GM19395 (cell line): Measurements from ENCODE around the gene CAMKK2.
"Not testable (repeated sequence)": the region's sequence is repeated elsewhere in the genome, so short reads cannot be mapped to it uniquely, and the experiment has no call there.

Experiments
- ATAC-seq: cut with Tn5 transposase; IDR thresholded peaks from one replicate; pipeline ENCODE4 v1.9.1; 2021; ENCODE audit warnings: mild to moderate bottlenecking, moderate library complexity; ENCODE audit not compliant: unreplicated experiment

CAMKK2 gene

GRCh38 chr12:121280531-121280930 is 16.0 kb downstream of the CAMKK2 start:
- not testable (repeated sequence) for ATAC-seq

- no peak for ATAC-seq
These were observed 17.0 kb downstream of the CAMKK2 start for GRCh38 chr12:121279507-121279915.

- ATAC-seq = no peak
These were observed 17.5 kb downstream of the CAMKK2 start for GRCh38 chr12:121279071-121279375.

- no peak for ATAC-seq
These were observed 18.1 kb downstream of the CAMKK2 start for GRCh38 chr12:121278169-121279070.

GRCh38 chr12:121277374-121277759 is 19.1 kb downstream of the CAMKK2 start:
- no peak for ATAC-seq

GRCh38 chr12:121274036-121274763 is 22.3 kb downstream of the CAMKK2 start:
- no peak for ATAC-seq

- no peak for ATAC-seq
These were observed 23.1 kb downstream of the CAMKK2 start for GRCh38 chr12:121273364-121273896.

- ATAC-seq = no peak
These were observed 28.7 kb downstream of the CAMKK2 start for GRCh38 chr12:121267822-121268221.

- ATAC-seq = no peak
These were observed 31.5 kb downstream of the CAMKK2 start for GRCh38 chr12:121264951-121265515.

- ATAC-seq = no peak
These were observed 32.4 kb downstream of the CAMKK2 start for GRCh38 chr12:121264135-121264534.

GRCh38 chr12:121263206-121263935 is 33.1 kb downstream of the CAMKK2 start:
- ATAC-seq = no peak

GRCh38 chr12:121261398-121261797 is 35.1 kb downstream of the CAMKK2 start:
- no peak for ATAC-seq

- no peak for ATAC-seq
These were observed 36.4 kb downstream of the CAMKK2 start for GRCh38 chr12:121260091-121260490.

- ATAC-seq = no peak
These were observed 37.4 kb downstream of the CAMKK2 start for GRCh38 chr12:121259074-121259473.

- ATAC-seq = not testable (repeated sequence)
These were observed 38.6 kb downstream of the CAMKK2 start for GRCh38 chr12:121257704-121258449.

- no peak for ATAC-seq
These were observed 41.1 kb downstream of the CAMKK2 start for GRCh38 chr12:121255433-121255832.

GRCh38 chr12:121253638-121254335 is 42.7 kb downstream of the CAMKK2 start:
- ATAC-seq = no peak

GRCh38 chr12:121252712-121253345 is 43.7 kb downstream of the CAMKK2 start:
- no peak for ATAC-seq

GRCh38 chr12:121251838-121252237 is 44.7 kb downstream of the CAMKK2 start:
- ATAC-seq = no peak
